OCI-LY1 (cell line): ENCODE measurements around the gene CD82.

Experiments used
- CTCF ChIP-seq: fragments of 200-600 bp; sonication (generic), shearing (Covaris generic); IDR thresholded peaks from 2 replicates; pipeline ENCODE4 v1.5.1; 2017; ENCODE audit warnings: mild to moderate bottlenecking, antibody characterized with exemption, low read length, moderate library complexity, mixed read lengths
- EZH2 ChIP-seq: fragments of 200-600 bp; sonication (generic), shearing (Covaris generic); IDR thresholded peaks from 2 replicates; pipeline ENCODE4 v1.8.0; 2017; ENCODE audit warnings: borderline replicate concordance, mixed run types, mild to moderate bottlenecking, antibody characterized with exemption, low read length, moderate library complexity, mixed read lengths

DNA sequence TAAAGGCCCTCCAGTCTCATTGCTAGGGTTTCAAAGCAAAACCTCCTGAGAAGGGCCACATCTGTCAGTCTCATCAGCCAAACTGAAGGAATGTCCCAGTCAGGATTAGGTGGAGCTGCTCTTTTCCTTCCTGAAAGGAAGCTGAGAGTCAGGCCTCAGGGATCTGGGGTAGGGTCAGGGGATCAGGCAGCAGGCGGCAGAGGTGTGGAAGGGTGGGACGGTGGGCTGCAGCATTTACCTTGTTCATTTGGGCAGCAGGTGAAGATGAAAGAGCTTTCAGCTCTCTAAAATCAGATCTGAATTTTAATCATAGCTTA is 17.8 kb downstream of the CD82 start:
- no peak for TF ChIP-seq CTCF
- TF ChIP-seq EZH2: no peak
